H1 (cell line): Measurements from ENCODE around the gene RERE. TPM values are rescaled to one million over a fixed set of nuclear protein-coding genes. Genes with fewer than 3 reads are reported as not detected.

Experiments used
- BCL11A ChIP-seq, 2 experiments: IDR thresholded peaks; one replicate each; pipeline ENCODE4 v1.6.1; 2011; ENCODE audit warnings: low read depth in 2 of 2, low read length in 2 of 2, mild to moderate bottlenecking in 2 of 2
- CBX8 ChIP-seq: fragments of 300-800, 300-1000 bp; sonication (generic); IDR thresholded peaks from 2 replicates; pipeline ENCODE4 v1.7.1; 2016; ENCODE audit warnings: low read depth, low read length, borderline replicate concordance
- CHD1 ChIP-seq: IDR thresholded peaks from 2 replicates; pipeline ENCODE4 v1.6.1; 2012; ENCODE audit warnings: low read depth, low read length, improper control_type of control experiment
- CTBP2 ChIP-seq: IDR thresholded peaks from 2 replicates; pipeline ENCODE4 v1.7.0; 2011; ENCODE audit warnings: borderline replicate concordance, mild to moderate bottlenecking, moderate library complexity, mixed read lengths, low read length; ENCODE audit not compliant: insufficient read depth, insufficient read length
- EZH2 ChIP-seq: fragments of 200-600 bp; sonication (generic); IDR thresholded peaks from 2 replicates; pipeline ENCODE4 v1.7.1; 2012; ENCODE audit warnings: low read depth, mild to moderate bottlenecking, moderate library complexity, low read length, inconsistent platforms; ENCODE audit not compliant: severe bottlenecking
- KDM4A ChIP-seq: IDR thresholded peaks from one replicate; pipeline ENCODE4 v1.7.1; 2012; ENCODE audit warnings: low read depth, mild to moderate bottlenecking, moderate library complexity, low read length, inconsistent platforms; ENCODE audit not compliant: severe bottlenecking
- PHF8 ChIP-seq: fragments of 200-600 bp; sonication (generic); conservative IDR thresholded peaks from 2 replicates; pipeline ENCODE4 v1.7.1; 2012; ENCODE audit warnings: low read depth, mild to moderate bottlenecking, inconsistent platforms, low read length, moderate library complexity
- RBBP5 ChIP-seq: IDR thresholded peaks from 2 replicates; pipeline ENCODE4 v1.7.1; 2012; ENCODE audit warnings: low read depth, mild to moderate bottlenecking, inconsistent platforms, low read length, moderate library complexity, borderline replicate concordance
- SP1 ChIP-seq: IDR thresholded peaks from 2 replicates; pipeline ENCODE4 v1.6.1; 2011; ENCODE audit warnings: low read depth, low read length
- polyA plus RNA-seq, 7 experiments: library from polyadenylated mRNA; depleted of rRNA in 3 of 7; stranded (reverse) in 5 of 7; unstranded in 2 of 7; fragments of >200 nt in 5 of 7; fragments of 200-250 nt in 2 of 7; gene quantifications; 1 replicate in 5 of 7; 2 replicates in 1 of 7; 4 replicates in 1 of 7; pipeline versions ENCODE4 v1.2.1 to v1.2.3, GENCODE V29; 2011 to 2013; ENCODE audit warnings: missing spikeins in 2 of 7, mixed read lengths in 2 of 7
- total RNA-seq: library from RNA; stranded (reverse); fragmentation: NEBNext Ultra II Directional; extraction: Animal tissue kit (Norgen Biotek cat#: 25700); gene quantifications from 2 replicates; pipeline ENCODE4 v1.2.1, GENCODE V29; 2021
- TF ChIP-seq, protein P1 (sequence below): IDR thresholded peaks from 2 replicates; pipeline ENCODE4 v1.6.1; 2011; ENCODE audit warnings: low read length, improper control_type of control experiment

Gene RERE
- total and polyA plus RNA-seq, 2 of the 8 experiments (the other 6 are each of a cell fraction or from before 2014, with no cell fraction given), result 15.3 to 142 TPM

DNA sequence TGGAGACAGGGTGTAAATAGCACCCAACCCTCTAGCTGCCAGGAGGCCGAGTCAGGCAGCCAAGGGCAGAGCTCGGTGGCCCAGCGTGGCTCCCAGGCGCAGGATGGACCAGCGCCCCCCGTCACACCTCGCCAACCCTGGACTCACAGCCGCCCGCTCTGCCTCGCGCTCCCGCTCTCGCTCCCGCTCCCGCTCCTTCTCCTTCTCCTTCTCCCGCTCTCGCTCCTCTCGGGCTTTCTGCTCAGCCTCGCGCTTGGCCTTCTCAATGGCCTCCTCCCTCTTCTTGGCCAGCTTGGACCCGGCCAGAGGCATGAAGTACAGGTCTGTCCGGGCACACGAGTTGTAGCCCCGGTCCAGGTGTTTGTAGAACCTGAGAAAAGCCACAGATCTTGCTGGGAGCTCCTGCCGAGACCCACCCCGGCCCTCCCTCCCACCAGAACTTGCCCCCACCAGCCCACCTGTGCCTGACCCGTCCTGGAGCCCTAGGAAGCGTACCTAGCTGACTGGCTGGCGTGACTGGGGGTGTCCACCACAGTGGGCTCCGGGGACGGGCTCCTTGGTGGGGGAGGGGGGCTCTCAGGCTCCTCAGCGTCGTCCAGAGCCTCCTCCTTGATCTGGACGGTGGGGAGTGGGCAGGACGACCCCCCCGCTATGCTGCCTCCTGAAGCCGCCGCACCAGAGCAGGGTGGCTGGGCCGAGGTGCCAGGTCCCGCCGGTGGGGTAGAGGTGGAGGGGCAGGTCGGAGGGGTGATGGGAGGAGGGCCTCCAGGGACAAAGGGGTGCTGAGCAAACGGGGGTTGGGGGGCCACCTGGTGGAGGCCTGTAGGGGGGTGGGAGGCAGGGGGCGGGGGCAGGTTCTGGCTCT is 457.6 kb downstream of the RERE start (continued):
- TF ChIP-seq, protein P1, sequence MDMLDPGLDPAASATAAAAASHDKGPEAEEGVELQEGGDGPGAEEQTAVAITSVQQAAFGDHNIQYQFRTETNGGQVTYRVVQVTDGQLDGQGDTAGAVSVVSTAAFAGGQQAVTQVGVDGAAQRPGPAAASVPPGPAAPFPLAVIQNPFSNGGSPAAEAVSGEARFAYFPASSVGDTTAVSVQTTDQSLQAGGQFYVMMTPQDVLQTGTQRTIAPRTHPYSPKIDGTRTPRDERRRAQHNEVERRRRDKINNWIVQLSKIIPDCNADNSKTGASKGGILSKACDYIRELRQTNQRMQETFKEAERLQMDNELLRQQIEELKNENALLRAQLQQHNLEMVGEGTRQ, result no peak
- TF ChIP-seq KDM4A (no peak), CTBP2 (no peak), EZH2 (no peak), SP1 (no peak), RBBP5 (no peak), PHF8 (no peak), BCL11A (IDR thresholded peaks at IDR 0.05; ENCODE audit: low read depth in 2 of 2, low read length in 2 of 2) (no peak), CHD1 (no peak), CBX8 (no peak)
